Activated naive CD4-positive, alpha-beta T cell treated with anti-CD3 and anti-CD28 coated beads for 36 hours (primary cell): ENCODE data around the gene PPP1R16B. TPM values are rescaled to one million over a fixed set of nuclear protein-coding genes. Genes with fewer than 3 reads are reported as not detected.

Experiments
- CTCF ChIA-PET: fragments of 350-600 bp; sonication (Branson Sonifier 250); formaldehyde crosslinking; loops from one replicate; lab custom pipeline; 2021; ENCODE audit warnings: antibody characterized with exemption; lab: Charles Lee
- DNase-seq: peaks from one replicate; pipeline ENCODE4 v3.0.0-alpha.2; 2020
- H3K27ac Mint-ChIP-seq: one replicate; pipeline ENCODE4 v1.8.0; 2021; ENCODE audit warnings: mild to moderate bottlenecking, mixed read lengths
- H3K27me3 Mint-ChIP-seq: one replicate; pipeline ENCODE4 v1.8.0; 2021; ENCODE audit warnings: low read depth, mixed read lengths
- H3K36me3 Mint-ChIP-seq: one replicate; pipeline ENCODE4 v1.8.0; 2021; ENCODE audit warnings: low read depth, mixed read lengths
- H3K4me1 Mint-ChIP-seq: one replicate; pipeline ENCODE4 v1.8.0; 2021; ENCODE audit warnings: low read depth, mixed read lengths
- H3K4me3 Mint-ChIP-seq: one replicate; pipeline ENCODE4 v1.8.0; 2021; ENCODE audit warnings: mild to moderate bottlenecking, moderate library complexity, mixed read lengths
- H3K9me3 Mint-ChIP-seq: one replicate; pipeline ENCODE4 v1.8.0; 2021; ENCODE audit warnings: mixed read lengths
- intact Hi-C: fragments of 100-400 bp; cut with micrococcal nuclease; formaldehyde crosslinking; loops from one replicate; pipeline ENCODE4 v1.15.1; 2023
- total RNA-seq, 2 experiments: library from RNA; stranded (reverse); gene quantifications; one replicate each; pipeline ENCODE4 v1.2.3, GENCODE V29; 2021

Gene PPP1R16B
- total RNA-seq, 2 experiments from 2014 or later, result 38.1 to 40.0 TPM

- CTCF ChIA-PET, result no interaction called here
- Mint-ChIP-seq H3K9me3 (no peaks in the 10 kb centered on the region), H3K27ac (no peak overlapping the region), H3K4me3 (no peak overlapping the region), H3K36me3 (peaks cover 31% of the 10 kb centered on the region), H3K4me1 (peaks cover 81% of the 10 kb centered on the region), H3K27me3 (no peaks in the 10 kb centered on the region)
- intact Hi-C loops, result no loop called here
- no peak for DNase-seq
These were observed 25.7 kb downstream of the PPP1R16B start for GRCh38 chr20:38831049-38831691.

GRCh38 chr20:38831995-38832620 lies 26.6 kb downstream of the PPP1R16B start:
- no peaks in the 10 kb centered on the region for H3K27me3 Mint-ChIP-seq
- H3K36me3 Mint-ChIP-seq, result peaks cover 33% of the 10 kb centered on the region

GRCh38 chr20:38833154-38833856 lies 27.8 kb downstream of the PPP1R16B start:
- CTCF ChIA-PET, result interaction anchor here (0.5 to 1.5 kb wide), 4 partner anchors 10 to 62 kb away, joined by 4 to 7 read pairs (median 4); no protein-coding TSS in a partner anchor

More at GRCh38 chr20:38831995-38832620, 26.6 kb downstream of the PPP1R16B start:
- CTCF ChIA-PET, result no interaction called here
- Mint-ChIP-seq H3K27ac (peak overlapping the region; percentile 70), H3K9me3 (no peaks in the 10 kb centered on the region), H3K4me3 (no peak overlapping the region), H3K4me1 (peaks cover 73% of the 10 kb centered on the region)
- intact Hi-C loops, result loop anchor here (2.0 kb wide), 2 partner anchors 23 to 41 kb away; no protein-coding TSS in a partner anchor
- DNase-seq, result no peak

GRCh38 chr20:38833857-38834164 lies 28.3 kb downstream of the PPP1R16B start:
- CTCF ChIA-PET, result interaction anchor here (0.5 to 1.5 kb wide), 6 partner anchors 9 to 61 kb away, joined by 3 to 7 read pairs (median 4); no protein-coding TSS in a partner anchor
- intact Hi-C loops, result loop anchor here (1.0 to 2.0 kb wide), 3 partner anchors 8 to 39 kb away; no protein-coding TSS in a partner anchor
- peak; percentile 50 for DNase-seq
- Mint-ChIP-seq H3K27me3 (no peaks in the 10 kb centered on the region), H3K4me3 (no peak overlapping the region), H3K36me3 (peaks cover 30% of the 10 kb centered on the region), H3K4me1 (peaks cover 60% of the 10 kb centered on the region), H3K9me3 (no peaks in the 10 kb centered on the region), H3K27ac (peak overlapping the region; percentile 73)

More at GRCh38 chr20:38833154-38833856, 27.8 kb downstream of the PPP1R16B start:
- Mint-ChIP-seq H3K4me1 (peaks cover 62% of the 10 kb centered on the region), H3K27ac (peak overlapping the region; percentile 73), H3K4me3 (no peak overlapping the region), H3K27me3 (no peaks in the 10 kb centered on the region), H3K9me3 (no peaks in the 10 kb centered on the region), H3K36me3 (peaks cover 28% of the 10 kb centered on the region)
- DNase-seq, result peak; percentile 45
- intact Hi-C loops, result loop anchor here (1.0 to 2.0 kb wide), 3 partner anchors 9 to 39 kb away; no protein-coding TSS in a partner anchor

- Mint-ChIP-seq H3K36me3 (peaks cover 28% of the 10 kb centered on the region), H3K27ac (no peak overlapping the region), H3K4me1 (peaks cover 57% of the 10 kb centered on the region), H3K9me3 (no peaks in the 10 kb centered on the region), H3K4me3 (no peak overlapping the region), H3K27me3 (no peaks in the 10 kb centered on the region)
- intact Hi-C loops, result no loop called here
- DNase-seq, result no peak
- CTCF ChIA-PET, result interaction anchor here (0.6 to 1.6 kb wide), 4 partner anchors 8 to 80 kb away, joined by 3 to 5 read pairs (median 4); no protein-coding TSS in a partner anchor
These were observed 29.4 kb downstream of the PPP1R16B start for GRCh38 chr20:38834868-38835267.

GRCh38 chr20:38835792-38836191 lies 30.3 kb downstream of the PPP1R16B start:
- CTCF ChIA-PET, result interaction anchor here (1.6 kb wide), 1 partner anchor 9 kb away, joined by 4 read pairs; no protein-coding TSS in a partner anchor
- Mint-ChIP-seq H3K27me3 (no peaks in the 10 kb centered on the region), H3K36me3 (peaks cover 25% of the 10 kb centered on the region), H3K9me3 (no peaks in the 10 kb centered on the region), H3K27ac (no peak overlapping the region), H3K4me1 (peaks cover 58% of the 10 kb centered on the region), H3K4me3 (no peak overlapping the region)
- DNase-seq, result no peak
- intact Hi-C loops, result no loop called here

- DNase-seq, result no peak
- intact Hi-C loops, result no loop called here
- Mint-ChIP-seq H3K27me3 (no peaks in the 10 kb centered on the region), H3K27ac (no peak overlapping the region), H3K36me3 (peaks cover 25% of the 10 kb centered on the region), H3K4me1 (peaks cover 56% of the 10 kb centered on the region), H3K4me3 (no peak overlapping the region), H3K9me3 (no peaks in the 10 kb centered on the region)
- CTCF ChIA-PET, result interaction anchor here (1.1 kb wide), 1 partner anchor 56 kb away, joined by 4 read pairs; no protein-coding TSS in a partner anchor
These were observed 31.5 kb downstream of the PPP1R16B start for GRCh38 chr20:38836991-38837390.

- no peak overlapping the region for H3K27ac Mint-ChIP-seq
- H3K27me3 Mint-ChIP-seq, result no peaks in the 10 kb centered on the region
- H3K4me3 Mint-ChIP-seq, result no peak overlapping the region
- intact Hi-C loops, result no loop called here
- peaks cover 20% of the 10 kb centered on the region for H3K36me3 Mint-ChIP-seq
- DNase-seq, result no peak
- no peaks in the 10 kb centered on the region for H3K9me3 Mint-ChIP-seq
- CTCF ChIA-PET, result interaction anchor here (1.7 kb wide), 1 partner anchor 37 kb away, joined by 4 read pairs; no protein-coding TSS in a partner anchor
- H3K4me1 Mint-ChIP-seq, result peaks cover 58% of the 10 kb centered on the region
These were observed 32.8 kb downstream of the PPP1R16B start for GRCh38 chr20:38838326-38838725.

GRCh38 chr20:38839563-38839962 lies 34.1 kb downstream of the PPP1R16B start:
- Mint-ChIP-seq H3K9me3 (no peaks in the 10 kb centered on the region), H3K27ac (peak overlapping the region; percentile 51), H3K4me1 (peaks cover 57% of the 10 kb centered on the region), H3K36me3 (peaks cover 20% of the 10 kb centered on the region), H3K27me3 (no peaks in the 10 kb centered on the region), H3K4me3 (no peak overlapping the region)
- CTCF ChIA-PET, result interaction anchor here (1.2 kb wide), 1 partner anchor 32 kb away, joined by 3 read pairs; no protein-coding TSS in a partner anchor
- DNase-seq, result no peak
- intact Hi-C loops, result no loop called here

- peaks cover 20% of the 10 kb centered on the region for H3K36me3 Mint-ChIP-seq
These were observed 34.8 kb downstream of the PPP1R16B start for GRCh38 chr20:38840053-38840893.

GRCh38 chr20:38840894-38841470 lies 35.5 kb downstream of the PPP1R16B start:
- Mint-ChIP-seq H3K4me3 (no peak overlapping the region), H3K27me3 (no peaks in the 10 kb centered on the region), H3K9me3 (no peaks in the 10 kb centered on the region), H3K27ac (peak overlapping the region; percentile 91), H3K4me1 (peaks cover 65% of the 10 kb centered on the region), H3K36me3 (peaks cover 26% of the 10 kb centered on the region)
- DNase-seq, result no peak
- CTCF ChIA-PET, result interaction anchor here (0.7 to 1.0 kb wide), 2 partner anchors 54 to 208 kb away, joined by 3 read pairs; no protein-coding TSS in a partner anchor
- intact Hi-C loops, result no loop called here

More at GRCh38 chr20:38840053-38840893, 34.8 kb downstream of the PPP1R16B start:
- no peaks in the 10 kb centered on the region for H3K27me3 Mint-ChIP-seq
- intact Hi-C loops, result no loop called here
- peaks cover 58% of the 10 kb centered on the region for H3K4me1 Mint-ChIP-seq
- H3K4me3 Mint-ChIP-seq, result no peak overlapping the region
- no peak for DNase-seq
- peak overlapping the region; percentile 56 for H3K27ac Mint-ChIP-seq
- CTCF ChIA-PET, result interaction anchor here (1.0 to 1.2 kb wide), 2 partner anchors 33 to 54 kb away, joined by 3 read pairs; no protein-coding TSS in a partner anchor
- H3K9me3 Mint-ChIP-seq, result no peaks in the 10 kb centered on the region
